Adrenal gland (tissue), 5 donors: ENCODE measurements around the gene FCRL5.

ENCODE experiments used
- CTCF ChIP-seq, 6 experiments: fragments of 450-650 bp in 4 of 6; fragments of 200-600 bp in 2 of 6; sonication (generic) in 1 of 6; IDR thresholded peaks; 1 replicate in 5 of 6; 2 replicates in 1 of 6; pipeline versions ENCODE4 v1.5.1 to v1.8.0; 2016 to 2021; ENCODE audit warnings: antibody characterized with exemption in 6 of 6, mild to moderate bottlenecking in 2 of 6, moderate library complexity in 1 of 6
- POLR2A ChIP-seq, 2 donors: fragments of 450-650 bp; IDR thresholded peaks; one replicate each; pipeline ENCODE4 v1.6.1; 2017; ENCODE audit warnings: antibody characterized with exemption in 2 of 2, mild to moderate bottlenecking in 2 of 2, moderate library complexity in 1 of 2
- donor health status: DM: no; HTN: no; CAD: no.

GRCh38 chr1:157504646-157505045, 47.7 kb downstream of the FCRL5 start:
- TF ChIP-seq POLR2A (IDR thresholded peaks at IDR 0.05): no peak
- TF ChIP-seq CTCF (IDR thresholded peaks at IDR 0.05): no peak
